AG10803 (cell line): ENCODE measurements around the gene MYO1D.
"Not testable (repeated sequence)": the region's sequence is repeated elsewhere in the genome, so short reads cannot be mapped to it uniquely, and the experiment has no call there.

ENCODE experiments used
- DNase-seq: peaks from one replicate; pipeline ENCODE4 v3.0.0; 2010; ENCODE audit warnings: low read depth
- H3K4me3 ChIP-seq: 2 replicates; pipeline ENCODE4 v1.5.1; 2011; ENCODE audit warnings: mild to moderate bottlenecking, low read length, control low read depth
- TF ChIP-seq, protein P1 (sequence below): conservative IDR thresholded peaks from 2 replicates; pipeline ENCODE4 v1.5.1; 2011; ENCODE audit warnings: mild to moderate bottlenecking, low read length, control low read depth, inconsistent platforms

MYO1D gene

DNA sequence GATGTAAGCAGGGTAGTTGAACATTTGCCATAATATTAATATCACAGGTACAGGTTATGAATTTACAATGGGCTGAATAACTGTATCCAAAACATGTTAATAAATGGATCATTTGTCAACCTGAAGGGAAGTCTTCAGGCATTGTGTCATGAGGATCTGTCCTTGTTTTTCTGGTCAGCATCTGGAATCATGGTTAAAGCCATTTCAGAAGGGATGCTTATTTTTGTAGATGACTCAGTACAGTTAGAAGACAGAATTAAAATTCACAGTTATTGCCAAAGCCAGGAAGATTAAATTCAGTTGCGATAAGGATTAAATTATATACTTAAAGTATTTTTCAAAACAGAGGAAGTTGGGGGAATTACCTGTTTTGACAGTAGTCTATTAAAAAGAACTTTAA lies 424.6 kb downstream of the MYO1D start:
- H3K4me3 ChIP-seq, result no peak overlapping the region
- DNase-seq, result peak; percentile 11
- TF ChIP-seq, protein P1, sequence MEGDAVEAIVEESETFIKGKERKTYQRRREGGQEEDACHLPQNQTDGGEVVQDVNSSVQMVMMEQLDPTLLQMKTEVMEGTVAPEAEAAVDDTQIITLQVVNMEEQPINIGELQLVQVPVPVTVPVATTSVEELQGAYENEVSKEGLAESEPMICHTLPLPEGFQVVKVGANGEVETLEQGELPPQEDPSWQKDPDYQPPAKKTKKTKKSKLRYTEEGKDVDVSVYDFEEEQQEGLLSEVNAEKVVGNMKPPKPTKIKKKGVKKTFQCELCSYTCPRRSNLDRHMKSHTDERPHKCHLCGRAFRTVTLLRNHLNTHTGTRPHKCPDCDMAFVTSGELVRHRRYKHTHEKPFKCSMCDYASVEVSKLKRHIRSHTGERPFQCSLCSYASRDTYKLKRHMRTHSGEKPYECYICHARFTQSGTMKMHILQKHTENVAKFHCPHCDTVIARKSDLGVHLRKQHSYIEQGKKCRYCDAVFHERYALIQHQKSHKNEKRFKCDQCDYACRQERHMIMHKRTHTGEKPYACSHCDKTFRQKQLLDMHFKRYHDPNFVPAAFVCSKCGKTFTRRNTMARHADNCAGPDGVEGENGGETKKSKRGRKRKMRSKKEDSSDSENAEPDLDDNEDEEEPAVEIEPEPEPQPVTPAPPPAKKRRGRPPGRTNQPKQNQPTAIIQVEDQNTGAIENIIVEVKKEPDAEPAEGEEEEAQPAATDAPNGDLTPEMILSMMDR, result no peak

DNA sequence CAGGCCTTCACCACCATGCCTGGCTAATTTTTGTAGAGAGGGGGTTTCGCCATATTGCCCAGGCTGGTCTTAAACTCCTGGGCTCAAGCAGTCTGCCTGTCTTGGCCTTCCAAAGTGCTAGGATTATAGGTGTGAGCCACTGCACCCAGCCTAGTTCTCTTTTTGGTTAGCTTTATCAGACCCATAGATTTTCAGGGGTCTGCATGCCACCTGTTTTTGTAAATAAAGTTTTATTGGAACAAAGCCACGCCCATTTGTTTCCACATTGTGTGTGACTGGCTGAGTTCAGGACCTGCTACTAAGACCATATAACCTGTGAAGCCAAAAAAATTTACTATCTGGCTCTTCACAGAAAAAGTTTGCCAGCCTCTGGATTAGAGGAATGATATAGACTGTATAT lies 425.0 kb downstream of the MYO1D start:
- H3K4me3 ChIP-seq, result no peak overlapping the region
- TF ChIP-seq, protein P1, result no peak
- DNase-seq, result no peak

DNA sequence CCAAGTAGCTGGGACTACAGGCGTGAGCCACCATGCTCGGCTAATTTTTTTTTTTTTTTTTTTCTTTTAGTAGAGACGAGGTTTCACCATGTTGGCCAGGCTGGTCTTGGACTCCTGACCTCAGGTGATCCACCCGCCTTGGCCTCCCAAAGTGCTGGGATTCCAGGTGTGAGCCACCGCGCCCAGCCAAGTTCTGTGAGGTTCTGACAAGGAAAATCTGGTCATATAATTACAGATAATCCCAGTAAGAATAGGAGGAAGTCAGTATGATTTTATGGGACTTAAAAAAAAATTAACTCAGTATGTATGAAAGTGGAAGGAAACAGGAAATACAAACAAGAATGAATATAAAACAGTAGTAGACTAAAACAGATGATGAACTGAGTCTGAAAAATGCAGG lies 426.5 kb downstream of the MYO1D start:
- not testable (repeated sequence) for DNase-seq, H3K4me3 ChIP-seq

DNA sequence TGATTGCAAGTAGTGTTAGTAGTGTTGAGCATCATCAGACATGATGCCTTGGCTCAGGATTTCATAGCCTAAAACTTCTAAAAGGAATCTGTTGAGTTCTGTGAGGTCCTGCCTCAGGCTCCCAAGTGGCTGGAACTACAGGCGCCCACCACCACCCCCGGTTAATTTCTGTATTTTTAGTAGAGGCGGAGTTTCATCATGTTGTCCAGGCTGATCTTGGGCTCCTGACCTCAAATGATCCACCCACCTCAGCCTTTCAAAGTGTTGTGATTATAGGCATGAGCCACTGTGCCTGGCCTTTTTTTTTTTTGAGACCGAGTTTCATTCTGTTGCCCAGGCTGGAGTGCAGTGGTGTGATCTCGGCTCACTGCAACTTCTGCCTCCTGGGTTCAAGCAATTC lies 427.0 kb downstream of the MYO1D start:
- TF ChIP-seq, protein P1, result no peak
- no peak for DNase-seq
- no peak overlapping the region for H3K4me3 ChIP-seq

DNA sequence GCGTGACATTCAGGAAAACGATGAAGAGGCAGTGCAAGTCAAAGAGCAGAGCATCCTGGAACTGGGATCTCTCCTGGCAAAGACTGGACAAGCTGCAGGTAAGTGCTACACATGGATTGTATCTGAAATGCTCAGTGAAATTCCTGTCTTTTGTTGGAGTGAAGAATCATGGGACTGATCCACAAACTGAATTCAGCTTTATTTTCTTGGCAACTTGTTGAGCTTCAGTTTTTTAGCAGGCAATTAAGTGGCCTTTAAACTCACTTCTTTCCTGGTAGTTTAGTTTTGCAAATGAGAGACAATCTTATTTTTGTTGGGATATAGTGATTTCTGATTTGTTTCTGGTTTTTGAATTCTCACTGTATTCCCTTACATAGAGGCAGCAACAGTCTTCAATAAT lies 430.0 kb downstream of the MYO1D start:
- TF ChIP-seq, protein P1, result no peak
- no peak for DNase-seq
- no peak overlapping the region for H3K4me3 ChIP-seq

DNA sequence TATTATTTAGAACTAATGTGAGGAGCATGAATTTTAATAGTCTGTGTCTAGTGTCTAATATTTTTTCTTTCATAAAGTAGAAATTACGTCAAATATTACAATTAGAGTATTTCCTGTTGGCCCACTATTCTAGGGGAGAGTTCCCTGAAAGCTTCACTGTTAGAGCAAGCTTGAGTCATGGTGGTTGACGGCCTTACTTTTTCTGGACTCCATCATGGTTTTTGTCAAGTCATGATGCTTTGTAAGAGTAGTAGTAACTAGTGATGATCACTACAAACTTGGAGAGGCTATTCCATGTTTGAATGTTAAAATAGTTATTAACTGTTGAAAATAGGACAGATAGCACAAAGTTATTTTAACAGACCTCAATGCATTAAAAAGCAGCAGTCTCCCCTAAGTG lies 431.0 kb downstream of the MYO1D start:
- peak; percentile 10 for DNase-seq
- H3K4me3 ChIP-seq, result peak overlapping the region; percentile 91
- TF ChIP-seq, protein P1, result no peak

DNA sequence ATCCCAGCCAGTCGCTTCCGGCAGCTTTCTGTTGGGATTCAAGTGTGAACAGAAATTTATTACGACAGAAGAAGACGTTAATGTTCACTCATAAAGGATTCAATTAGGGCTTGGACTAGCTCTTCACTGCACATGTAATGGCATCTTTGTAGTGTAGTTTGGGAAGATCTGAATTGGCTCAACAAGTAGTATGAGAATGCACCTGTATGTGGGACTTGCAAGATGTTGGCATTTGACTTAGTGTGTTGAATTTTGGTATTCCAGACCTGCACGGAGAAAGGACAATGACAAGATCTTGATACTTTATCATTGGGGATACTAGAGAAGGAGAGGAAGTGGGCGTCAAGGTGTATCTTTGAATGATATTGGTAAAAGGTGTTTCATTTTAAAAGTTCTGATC lies 431.4 kb downstream of the MYO1D start:
- H3K4me3 ChIP-seq, result peak overlapping the region; percentile 91
- no peak for DNase-seq
- TF ChIP-seq, protein P1, result no peak

DNA sequence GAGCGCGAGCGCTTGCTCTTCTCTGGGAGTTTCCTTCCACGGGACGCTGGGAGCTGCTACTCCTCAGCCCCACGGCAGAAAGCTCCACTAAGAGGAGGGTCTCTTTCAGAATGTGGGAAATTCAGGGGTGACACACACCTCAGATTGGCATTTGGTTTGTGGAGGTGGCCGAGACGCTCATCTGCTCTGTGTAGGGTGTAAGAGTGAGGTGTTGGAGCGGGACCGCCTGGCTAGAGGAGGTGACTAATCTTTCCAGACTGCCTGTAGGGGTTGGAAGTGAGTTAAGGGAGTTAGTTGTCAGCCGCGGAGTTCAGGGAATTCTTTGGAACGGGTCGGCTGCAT lies 431.9 kb downstream of the MYO1D start:
- peak; percentile 62 for DNase-seq
- H3K4me3 ChIP-seq, result peak overlapping the region; percentile 91
- TF ChIP-seq, protein P1, result peak; percentile 20
